Activated CD8-positive, alpha-beta memory T cell treated with anti-CD3 and anti-CD28 coated beads for 48 hours (primary cell): Measurements from ENCODE around the gene IL1R2.

Experiments used
- DNase-seq, 3 experiments: peaks; one replicate each; pipeline ENCODE4 v3.0.0-alpha.2; 2020; ENCODE audit warnings: low read depth in 2 of 3, low spot score in 2 of 3

The IL1R2 gene

DNA sequence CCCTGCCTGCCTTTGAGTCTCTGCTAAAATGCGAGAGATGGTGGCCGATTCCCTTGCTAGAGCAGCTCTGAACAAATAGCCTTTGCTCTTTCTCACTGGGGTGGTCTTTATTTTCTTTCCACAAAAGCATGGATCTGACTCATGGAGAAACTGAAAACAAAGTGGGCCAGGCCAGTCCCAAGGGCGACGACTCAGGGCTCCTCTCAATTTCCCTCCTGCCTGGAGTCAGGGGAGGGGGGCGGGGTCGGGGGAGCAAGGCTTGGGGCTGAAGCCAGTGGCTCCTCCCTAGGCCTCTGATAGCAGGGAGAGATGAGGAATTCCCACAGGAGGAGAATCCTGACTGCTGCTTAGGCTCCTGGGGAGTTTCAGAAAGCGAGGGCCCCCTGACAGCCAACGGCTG, 17.1 kb upstream of the IL1R2 start:
- no peak for DNase-seq

DNA sequence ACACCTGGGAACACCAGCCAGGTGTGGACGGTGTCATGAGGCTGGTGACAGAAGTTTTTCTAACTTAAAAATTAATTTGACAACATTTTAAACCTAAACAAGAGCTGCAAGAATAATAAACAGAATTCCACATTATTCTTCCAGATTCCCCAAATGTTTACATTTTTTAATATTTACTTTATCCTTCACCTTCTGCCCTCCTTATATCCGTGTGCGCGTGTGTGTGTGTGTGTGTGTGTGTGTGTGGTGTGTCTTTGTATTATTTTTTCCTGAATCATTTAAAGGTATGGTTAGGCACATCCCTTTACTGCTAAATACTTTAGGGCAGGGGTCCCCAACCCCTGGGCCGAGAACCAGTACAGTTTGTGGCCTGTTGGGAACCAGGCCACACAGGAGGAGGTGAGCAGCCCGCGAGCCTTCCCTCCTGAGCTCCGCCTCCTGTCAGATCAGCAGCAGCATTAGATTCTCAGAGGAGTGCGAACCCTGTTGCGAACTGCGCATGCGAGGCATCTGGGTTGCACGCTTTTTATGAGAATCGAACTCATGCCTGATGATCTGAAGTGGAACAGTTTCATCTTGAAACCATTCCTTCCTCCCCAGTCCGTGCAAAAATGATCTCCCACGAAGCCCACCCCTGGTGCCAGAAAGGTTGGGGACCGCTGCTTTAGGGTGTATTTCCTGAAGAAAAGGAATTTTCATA, 16.4 kb upstream of the IL1R2 start:
- no peak for DNase-seq

DNA sequence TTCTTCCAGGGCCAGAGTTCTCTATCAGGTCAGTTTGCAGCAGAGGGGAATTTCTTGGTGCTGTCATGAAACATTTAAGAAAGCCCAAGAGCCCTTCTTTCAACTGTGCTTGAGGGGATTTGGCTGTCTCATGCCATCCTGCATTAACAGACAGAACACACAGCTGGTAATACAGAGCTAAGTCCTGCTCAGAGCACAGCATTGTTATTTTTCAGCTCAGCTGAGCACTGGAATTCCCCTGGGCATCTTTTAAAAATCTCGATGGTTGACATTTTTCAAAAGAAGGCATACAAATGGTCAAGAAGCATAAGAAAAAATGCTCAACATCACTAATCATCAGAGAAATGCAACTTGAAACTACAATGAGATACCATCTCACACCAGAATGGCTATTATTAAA, 14.9 kb upstream of the IL1R2 start:
- no peak for DNase-seq

DNA sequence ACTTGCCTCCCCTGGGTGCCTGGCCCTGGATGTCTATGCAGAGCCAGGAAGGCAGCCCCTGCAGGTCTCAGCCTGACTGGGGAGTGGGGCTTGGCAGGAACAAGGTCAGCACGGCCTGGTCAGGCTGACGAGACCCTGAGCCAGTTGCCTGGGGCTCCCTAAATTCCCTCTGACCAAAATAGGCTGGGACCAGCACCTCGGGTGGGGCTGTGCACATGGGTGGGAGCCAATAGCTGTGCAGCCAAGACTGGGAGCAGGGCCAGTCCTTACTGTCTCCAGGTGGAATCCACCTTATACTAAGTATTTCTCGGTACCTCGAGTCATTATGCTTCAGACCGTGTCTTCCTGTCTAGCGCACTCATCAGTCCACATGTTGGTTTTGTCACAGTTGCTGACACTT, 11.4 kb upstream of the IL1R2 start:
- DNase-seq = no peak

DNA sequence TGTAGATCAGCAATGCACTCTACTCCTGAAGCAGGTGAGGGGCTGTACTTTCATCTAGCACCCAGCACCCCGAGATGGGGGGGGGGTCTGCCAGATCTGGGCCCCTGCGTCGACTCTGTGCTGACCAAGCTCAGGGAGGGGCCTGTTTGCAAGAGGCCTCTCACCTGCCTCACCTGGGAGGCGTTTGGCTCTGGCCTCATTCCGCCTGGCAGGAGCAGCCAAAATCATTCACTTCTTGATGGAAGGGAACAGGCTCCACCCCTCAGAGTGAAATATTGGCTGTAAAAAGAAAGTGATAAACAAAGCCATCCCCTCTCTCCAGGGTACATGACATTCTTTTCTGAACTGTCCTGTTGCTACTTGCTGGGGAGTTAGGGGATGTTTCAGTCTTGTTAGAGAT, 10.7 kb upstream of the IL1R2 start:
- no peak for DNase-seq

DNA sequence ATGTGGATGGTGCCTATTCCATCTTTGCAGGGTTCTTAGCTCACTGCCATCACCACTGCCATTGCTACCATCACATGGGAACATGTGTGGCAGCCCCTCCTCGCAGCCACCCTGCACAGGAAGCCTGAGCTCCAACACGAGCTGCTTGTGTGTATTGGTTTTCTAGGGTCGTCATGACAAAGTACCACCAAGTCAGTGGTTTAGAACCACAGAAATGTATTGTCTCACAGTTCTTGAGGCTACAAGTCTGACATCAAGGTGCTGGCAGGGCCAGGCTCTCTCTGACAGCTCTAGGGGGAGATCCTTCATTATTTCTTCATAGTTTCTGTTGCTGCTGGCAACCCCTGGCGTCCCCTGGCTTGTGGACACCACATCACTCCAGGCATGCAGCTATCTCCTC, 10.3 kb upstream of the IL1R2 start:
- no peak for DNase-seq

DNA sequence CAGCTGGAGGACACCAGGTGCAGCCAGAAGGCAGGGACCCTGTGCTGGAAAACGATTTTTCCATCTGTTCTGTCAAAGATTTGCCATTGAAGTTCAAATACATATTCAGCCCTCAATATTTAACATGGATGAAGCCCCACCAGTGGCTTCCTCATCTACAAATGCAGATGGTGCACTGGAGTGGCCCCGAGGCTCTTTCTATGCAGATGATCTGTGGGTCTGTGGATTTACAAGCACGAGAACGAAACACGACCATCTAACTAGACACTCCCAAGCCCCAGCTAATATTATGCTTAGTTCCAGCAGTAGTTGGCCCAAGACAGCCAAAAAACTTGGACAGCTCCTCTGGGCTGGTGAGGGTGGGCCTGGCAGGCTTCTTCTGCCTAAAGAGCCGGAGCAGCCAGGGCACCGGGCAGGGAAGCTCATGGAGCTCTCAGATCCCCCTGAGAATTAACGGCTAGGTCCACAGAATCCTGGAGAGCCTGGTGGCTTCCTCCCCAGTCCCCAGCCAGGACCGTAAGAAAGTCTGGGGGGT, 9.2 kb upstream of the IL1R2 start:
- no peak for DNase-seq

DNA sequence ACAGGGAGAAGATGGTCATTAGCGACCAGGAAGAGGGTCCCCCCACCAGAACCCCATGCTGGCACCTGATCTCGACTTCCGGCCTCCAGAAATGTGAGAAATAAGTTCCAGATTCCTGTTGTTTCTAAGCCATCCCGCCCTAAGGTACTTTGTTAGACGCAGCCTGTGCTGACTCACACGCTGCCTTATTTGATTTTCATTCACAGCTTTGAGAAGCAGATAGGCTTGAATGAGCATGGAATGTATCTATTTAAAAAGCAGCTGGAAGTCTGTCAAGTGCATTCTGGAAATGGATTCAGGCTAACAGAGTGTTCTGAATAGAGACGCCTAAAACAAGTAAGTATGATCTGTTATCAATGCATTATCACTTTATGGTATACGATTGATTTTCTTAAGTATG, 8.3 kb upstream of the IL1R2 start:
- DNase-seq = no peak

DNA sequence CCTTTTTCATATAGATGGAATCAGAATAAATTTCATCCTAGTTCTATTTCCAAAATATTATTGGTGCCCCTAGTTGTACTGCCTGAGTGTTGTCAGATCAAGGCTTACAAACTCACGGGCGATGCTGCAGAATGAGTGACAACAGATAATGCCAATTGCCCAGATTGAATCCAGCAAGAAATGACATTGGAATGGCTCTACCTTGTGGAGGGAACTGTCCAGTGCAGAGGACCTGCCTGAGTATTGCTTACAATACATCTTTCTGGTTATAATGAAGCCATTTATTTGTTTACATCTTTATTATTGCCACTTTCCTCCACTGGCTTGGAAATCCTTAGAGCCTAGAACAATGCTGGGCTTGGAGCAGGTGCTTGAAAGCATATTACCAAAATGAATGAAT, 7.8 kb upstream of the IL1R2 start:
- no peak for DNase-seq

DNA sequence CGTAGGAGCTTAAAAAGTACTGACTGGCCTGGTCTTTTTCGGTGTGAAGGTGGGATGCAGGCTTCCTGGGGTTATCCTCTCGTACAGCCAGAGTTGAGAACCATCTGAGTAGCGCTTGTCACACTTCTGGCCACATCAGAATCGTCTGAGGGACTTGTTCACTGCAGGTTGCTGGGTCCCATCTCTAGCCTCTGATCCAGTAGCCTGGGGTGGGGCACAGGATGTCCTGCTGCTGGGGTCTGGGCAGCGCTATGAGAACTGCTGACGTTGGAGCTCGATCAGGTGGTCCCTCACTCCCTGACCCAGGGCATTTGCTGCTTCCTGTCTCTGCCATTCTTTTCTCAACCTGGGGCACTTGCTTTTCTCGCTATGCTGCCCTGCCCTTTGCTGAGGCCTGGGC, 7.1 kb upstream of the IL1R2 start:
- DNase-seq = no peak

DNA sequence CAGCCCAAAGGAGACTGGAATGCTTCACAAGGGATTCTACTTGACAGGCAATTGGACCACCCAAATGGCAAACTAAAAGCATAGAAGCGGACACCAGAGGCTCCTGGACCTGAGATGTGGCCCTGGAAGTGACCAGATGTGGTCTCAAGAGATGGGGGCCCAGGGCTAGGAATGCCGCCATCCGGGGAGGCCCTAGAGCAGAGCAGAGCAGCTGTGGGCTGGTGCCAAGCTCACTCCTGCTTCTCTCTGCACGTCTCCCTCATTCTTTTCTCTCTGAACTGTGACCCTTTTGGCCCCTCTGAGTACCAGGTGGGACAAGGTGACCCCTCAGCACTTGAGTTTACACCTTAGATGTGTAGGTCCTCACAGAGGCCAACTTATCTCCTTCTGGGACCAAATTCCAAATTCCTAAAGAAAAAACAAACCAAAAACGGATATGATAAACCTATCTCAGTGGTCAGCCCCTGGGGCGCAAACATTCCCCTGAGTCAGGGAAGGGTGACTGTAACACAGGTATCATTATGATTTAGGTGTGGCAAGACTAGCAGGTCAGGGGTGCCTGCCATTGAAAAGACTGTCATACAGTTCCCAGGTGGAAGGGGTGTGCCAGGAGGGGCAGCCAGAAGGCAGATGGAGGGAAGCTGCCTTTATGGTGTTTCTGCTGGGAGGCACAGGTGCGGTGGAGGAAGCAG, 6.5 kb upstream of the IL1R2 start:
- no peak for DNase-seq

DNA sequence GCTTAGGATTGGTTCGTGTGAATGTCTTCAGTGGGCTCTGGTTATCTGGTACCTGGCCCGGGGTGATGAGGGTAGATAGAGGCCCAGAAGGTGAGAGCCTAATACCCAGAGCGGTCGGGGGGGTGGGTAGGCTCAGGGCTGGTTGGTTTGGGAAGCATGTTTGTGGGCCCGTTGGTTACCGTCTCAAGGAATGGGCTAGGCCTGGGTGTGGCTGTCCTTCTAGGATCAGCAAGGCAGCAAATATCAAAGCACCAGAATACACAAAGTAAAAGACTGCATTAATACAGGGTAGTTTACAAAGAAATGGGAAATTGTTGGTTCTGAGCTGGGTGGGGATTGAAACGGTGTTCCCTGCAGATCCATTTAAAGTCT, 6.0 kb upstream of the IL1R2 start:
- DNase-seq = no peak

DNA sequence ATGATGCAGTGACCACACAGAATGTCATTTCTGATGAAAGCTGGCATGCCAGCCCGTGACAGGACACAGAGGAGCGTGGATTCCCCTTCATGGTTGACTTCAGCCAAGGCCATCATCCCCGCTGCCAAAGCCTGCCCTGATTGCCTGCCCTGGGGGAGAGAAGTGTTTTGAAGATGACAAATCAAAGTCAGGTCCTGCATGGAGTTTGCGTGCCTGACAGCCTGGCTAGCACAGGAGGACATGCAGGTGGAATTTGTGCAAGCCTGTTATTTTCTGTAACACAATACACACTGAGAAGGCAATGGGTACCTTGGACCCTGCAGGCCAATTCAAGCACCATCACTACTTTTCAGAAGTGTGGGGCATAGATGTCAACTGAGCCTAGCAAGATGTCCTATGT, 5.4 kb upstream of the IL1R2 start:
- no peak for DNase-seq

DNA sequence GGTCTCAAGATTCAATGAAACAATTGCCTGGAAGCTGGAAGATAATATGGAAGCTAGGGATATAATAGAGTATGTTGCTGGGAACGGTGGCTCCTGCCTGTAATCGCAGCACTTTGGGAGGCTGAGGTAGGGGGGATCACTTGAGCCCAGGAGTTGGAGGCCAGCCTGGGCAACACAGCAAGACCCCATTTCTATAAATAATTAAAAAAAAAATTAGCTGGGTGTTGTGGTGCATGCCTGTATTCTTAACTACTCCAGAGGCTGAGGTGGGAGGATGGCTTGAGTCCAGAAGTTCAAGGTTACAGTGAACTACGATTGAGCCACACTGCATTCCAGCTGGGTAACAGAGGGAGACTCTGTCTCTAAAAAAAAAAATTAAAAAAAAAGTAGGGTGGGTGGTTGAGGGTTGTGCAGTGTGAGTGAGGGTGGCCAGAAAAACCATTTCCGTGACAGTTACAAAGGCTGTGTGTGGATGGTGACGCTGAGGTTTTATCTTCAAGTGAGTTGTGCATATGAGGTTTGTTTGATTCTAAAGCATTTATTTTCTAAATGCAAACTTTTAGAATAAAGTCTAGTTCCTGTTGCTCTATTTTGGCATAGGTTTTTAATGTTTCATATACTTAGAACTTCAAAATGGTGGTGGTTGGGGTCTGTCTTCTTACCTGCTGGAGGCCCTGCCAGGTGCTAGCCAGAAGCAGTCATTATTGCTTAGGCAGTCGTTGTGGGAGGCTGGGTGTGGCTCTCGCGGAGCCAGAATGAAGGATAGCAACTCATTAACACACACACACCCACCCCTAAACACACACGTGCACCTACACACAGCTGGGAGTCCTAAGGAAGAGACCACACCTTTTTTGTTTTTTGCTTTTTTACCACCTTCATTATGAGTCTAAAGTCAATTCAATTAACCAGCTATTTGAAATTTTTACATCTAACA, 4.7 kb upstream of the IL1R2 start:
- DNase-seq = no peak

DNA sequence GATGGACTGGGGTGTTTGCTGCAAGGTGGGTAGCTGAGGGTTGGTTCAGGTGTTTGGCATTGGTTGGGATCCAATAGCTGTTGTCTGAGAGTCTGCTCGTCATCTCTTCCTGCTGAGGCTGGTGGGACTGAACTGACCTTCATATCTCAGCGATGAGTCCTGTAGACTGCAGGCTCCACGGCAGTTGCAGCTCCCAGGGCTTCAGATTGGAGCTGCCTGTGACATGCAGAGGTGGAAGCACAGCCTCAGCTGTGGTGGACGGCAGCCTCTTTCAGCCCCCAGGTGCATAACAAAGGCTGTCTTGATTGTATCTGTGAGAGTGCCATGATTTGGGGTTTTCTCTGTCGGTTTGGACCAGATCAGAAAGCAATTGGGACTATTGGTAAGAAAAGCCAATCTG, 3.9 kb upstream of the IL1R2 start:
- no peak for DNase-seq

DNA sequence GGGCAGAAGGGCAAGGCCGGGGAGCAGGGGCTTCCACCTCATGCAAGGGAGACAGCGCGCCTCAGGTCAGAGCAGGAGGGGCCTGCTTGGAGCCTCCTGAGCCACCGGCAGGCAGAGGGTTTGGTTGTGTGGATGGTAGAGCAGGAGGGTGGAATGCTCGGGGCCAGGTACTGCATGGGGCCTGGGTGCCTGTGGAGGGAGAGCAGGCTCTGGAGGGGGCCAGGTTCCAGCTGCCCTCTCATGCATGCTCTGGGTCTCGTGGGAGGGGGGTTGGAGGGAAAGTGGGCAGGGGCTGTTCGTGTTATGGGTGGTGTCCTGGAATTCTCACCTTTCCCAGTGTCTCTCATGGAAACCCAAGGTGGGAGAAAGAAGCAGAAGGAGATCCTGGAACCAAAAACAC, 3.2 kb upstream of the IL1R2 start:
- no peak for DNase-seq

DNA sequence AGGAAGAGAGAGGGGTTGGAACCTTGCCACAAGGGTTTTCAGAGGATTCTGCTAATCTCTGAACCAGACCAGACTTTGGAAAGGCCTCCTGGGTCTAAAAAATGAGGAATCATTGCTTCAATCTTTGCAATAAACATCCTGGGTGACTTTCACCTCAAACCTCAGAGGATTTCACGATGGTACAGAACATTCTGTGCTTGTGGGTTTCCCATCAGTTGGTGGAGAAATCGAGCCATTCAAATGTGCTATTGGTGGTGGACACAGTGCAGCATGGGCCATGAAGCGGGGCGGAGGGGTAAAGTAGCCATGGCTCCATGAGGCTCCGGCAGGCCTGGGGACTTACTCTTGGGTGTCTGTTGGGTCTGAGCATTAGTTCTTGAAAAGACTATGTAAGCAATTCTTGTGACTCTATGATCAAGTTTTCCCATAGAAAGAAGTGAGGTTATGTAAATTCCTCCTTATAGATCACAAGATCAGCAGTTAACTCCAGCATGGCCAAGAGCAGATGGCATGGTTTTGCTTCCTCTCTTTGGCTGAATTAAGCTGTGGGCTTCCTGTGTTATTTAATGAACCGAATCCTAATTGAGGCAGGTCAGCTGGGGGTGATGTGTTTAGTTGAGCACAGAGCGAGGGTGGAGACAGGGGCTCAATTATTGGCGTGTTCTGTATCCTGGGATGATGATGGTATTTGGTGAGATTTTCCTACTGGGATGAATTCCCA, 1.9 kb upstream of the IL1R2 start:
- DNase-seq = no peak

DNA sequence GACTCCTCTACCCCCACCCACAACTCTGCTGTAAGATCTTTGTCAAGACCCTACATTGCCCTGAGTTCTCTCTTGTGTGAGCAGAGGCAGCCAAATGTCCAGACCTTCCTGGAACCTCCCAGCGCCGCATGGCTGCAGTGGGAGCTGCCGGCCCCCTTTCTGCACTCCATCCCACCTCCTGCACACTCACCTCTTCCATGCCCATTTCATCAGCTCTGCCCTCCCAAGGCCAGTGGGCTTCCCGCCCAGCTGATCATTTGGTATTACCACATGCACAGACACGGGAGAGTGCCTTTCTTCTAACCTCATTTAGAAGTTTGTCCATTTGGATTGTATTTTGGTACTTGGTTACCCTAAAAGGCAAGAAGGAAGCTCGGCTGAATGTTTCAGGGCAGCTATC, 2.0 kb downstream of the IL1R2 start:
- DNase-seq = no peak

DNA sequence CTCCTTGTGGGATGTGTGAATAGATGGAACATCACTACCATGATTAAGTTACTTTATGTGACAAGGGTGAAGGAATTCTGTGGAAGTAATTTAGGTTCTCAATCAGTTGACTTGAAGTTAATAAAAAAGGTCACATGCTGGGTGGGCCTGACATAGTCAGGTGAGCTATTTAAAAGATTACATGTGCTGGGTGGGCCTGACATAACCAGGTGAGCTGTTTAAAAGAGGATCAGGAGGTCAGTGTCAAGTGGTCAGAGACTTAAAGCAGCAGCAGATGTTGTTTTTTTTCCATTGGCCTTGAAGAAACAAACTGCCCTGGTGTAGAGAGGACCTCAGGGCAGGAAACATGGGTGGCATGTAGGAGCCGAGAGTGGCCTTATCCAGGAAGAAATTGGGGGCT, 3.3 kb downstream of the IL1R2 start:
- DNase-seq = no peak

DNA sequence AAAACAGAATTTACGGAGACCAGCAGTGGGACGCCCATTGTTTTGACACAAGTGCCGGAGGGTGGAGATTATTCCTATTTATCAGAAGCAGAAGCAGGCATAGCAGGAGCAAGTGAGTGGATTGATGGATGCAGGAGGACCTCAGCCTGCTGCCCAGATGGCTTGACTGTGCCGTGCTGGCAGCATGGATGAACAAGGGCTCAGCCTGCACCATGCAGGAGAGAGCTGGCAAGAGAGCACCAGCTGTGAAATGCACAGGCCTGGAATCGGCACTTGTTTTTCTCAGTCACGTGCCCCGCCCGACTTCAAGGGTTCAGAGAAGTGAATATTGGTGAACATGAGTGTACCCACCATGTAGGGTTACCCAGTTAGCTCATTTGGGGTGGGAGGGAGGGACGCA, 4.0 kb downstream of the IL1R2 start:
- no peak for DNase-seq

DNA sequence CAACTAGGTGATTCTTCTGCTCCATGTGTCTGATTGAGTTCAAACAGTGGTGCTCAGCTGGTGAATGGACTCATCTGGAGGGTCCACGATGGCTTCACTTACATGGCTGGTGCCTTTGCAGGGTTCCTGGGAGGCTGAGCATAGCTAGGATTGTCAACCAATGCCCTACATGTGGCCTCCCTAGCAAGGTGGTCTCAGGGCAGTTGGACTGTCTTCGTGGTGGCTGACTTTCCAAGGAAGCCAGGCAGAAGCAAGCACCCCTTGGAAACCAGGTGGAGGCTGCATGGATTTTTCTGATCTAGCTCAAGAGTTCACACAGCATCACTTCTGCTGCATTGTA, 6.8 kb downstream of the IL1R2 start:
- DNase-seq = no peak
